ENCODE data around the gene VWA3B. TPM values are rescaled to one million over a fixed set of nuclear protein-coding genes. Genes with fewer than 3 reads are reported as not detected.
"Not testable (repeated sequence)": the region's sequence is repeated elsewhere in the genome, so short reads cannot be mapped to it uniquely, and the experiment has no call there.

The VWA3B gene
- total RNA-seq: not detected
- polyA plus RNA-seq: not detected

GRCh38 chr2:98086491-98087446 lies at the start of gene VWA3B:
Gene VWA3B (plus strand): TSS chr2:98087167. CDS start chr2:98093093, 5,926 bp downstream.
- Histone ChIP-seq H3K4me1 (ENCODE audit: control insufficient read depth, insufficient read depth, low read length, poor library complexity, severe bottlenecking) (peaks cover 12% of the 10 kb centered on the region), H3K4me3 (ENCODE audit: low read depth, low read length) (peak within 1 kb of the TSS; percentile 19), H3K36me3 (ENCODE audit: control insufficient read depth, insufficient read depth, low read length) (no peaks in the 10 kb centered on the region), H3K27me3 (ENCODE audit: control insufficient read depth, insufficient read depth, low read length) (peaks cover 43% of the 10 kb centered on the region), H3K9me3 (ENCODE audit: control insufficient read depth in 2 of 2, low read length in 2 of 2) (peaks cover 0 to 6% of the 10 kb centered on the region in 2 experiments), H3K27ac (ENCODE audit: insufficient read depth, low read length, poor library complexity, severe bottlenecking) (no peak within 1 kb of the TSS)
- Mint-ChIP-seq H3K4me3 (peak within 1 kb of the TSS in 2 of 4 donors; percentile 69 to 70), H3K27me3 (peaks cover 51% of the 10 kb centered on the region), H3K4me1 (peaks cover 0 to 18% (median 11%) of the 10 kb centered on the region in 4 donors), H3K27ac (no peak within 1 kb of the TSS), H3K9me3 (peaks cover 0 to 8% (median 0%) of the 10 kb centered on the region in 7 donors), H3K36me3 (no peaks in the 10 kb centered on the region)
- ATAC-seq (ENCODE audit: low read depth in 2 of 2) (peak; percentile 41 to 52), DNase-seq (peak in 2 of 3 donors; percentile 8 to 39)

- Histone ChIP-seq H3K27ac (ENCODE audit: insufficient read depth, low read length, poor library complexity, severe bottlenecking) (no peak overlapping the region), H3K27me3 (ENCODE audit: control insufficient read depth, insufficient read depth, low read length) (no peaks in the 10 kb centered on the region), H3K4me1 (ENCODE audit: control insufficient read depth, insufficient read depth, low read length, poor library complexity, severe bottlenecking) (no peaks in the 10 kb centered on the region), H3K4me3 (ENCODE audit: low read depth, low read length) (no peak overlapping the region), H3K36me3 (ENCODE audit: control insufficient read depth, insufficient read depth, low read length) (no peaks in the 10 kb centered on the region), H3K9me3 (ENCODE audit: control insufficient read depth in 2 of 2, low read length in 2 of 2) (no peaks in the 10 kb centered on the region)
- peaks cover 4% of the 10 kb centered on the region for H3K36me3 Mint-ChIP-seq
- H3K9me3 Mint-ChIP-seq: peaks cover 0 to 5% (median 0%) of the 10 kb centered on the region in 7 donors
- DNase-seq (no peak), ATAC-seq (ENCODE audit: low read depth in 2 of 2) (no peak)
- no peak overlapping the region for H3K4me3 Mint-ChIP-seq
- H3K4me1 Mint-ChIP-seq: no peaks in the 10 kb centered on the region
- peaks cover 26% of the 10 kb centered on the region for H3K27me3 Mint-ChIP-seq
- H3K27ac Mint-ChIP-seq: no peak overlapping the region
These were observed 49.8 kb upstream of the VWA3B start for GRCh38 chr2:98037206-98037605.

GRCh38 chr2:98037666-98038336 lies 49.2 kb upstream of the VWA3B start:
- H3K4me3 Mint-ChIP-seq: peak overlapping the region in 1 of 4 donors; percentile 86
- Histone ChIP-seq H3K36me3 (ENCODE audit: control insufficient read depth, insufficient read depth, low read length) (no peaks in the 10 kb centered on the region), H3K27ac (ENCODE audit: insufficient read depth, low read length, poor library complexity, severe bottlenecking) (no peak overlapping the region), H3K9me3 (ENCODE audit: control insufficient read depth in 2 of 2, low read length in 2 of 2) (no peaks in the 10 kb centered on the region), H3K27me3 (ENCODE audit: control insufficient read depth, insufficient read depth, low read length) (no peaks in the 10 kb centered on the region), H3K4me1 (ENCODE audit: control insufficient read depth, insufficient read depth, low read length, poor library complexity, severe bottlenecking) (no peaks in the 10 kb centered on the region), H3K4me3 (ENCODE audit: low read depth, low read length) (no peak overlapping the region)
- peaks cover 4% of the 10 kb centered on the region for H3K36me3 Mint-ChIP-seq
- ATAC-seq (ENCODE audit: low read depth in 2 of 2): no peak
- peaks cover 0 to 9% (median 2%) of the 10 kb centered on the region in 7 donors for H3K9me3 Mint-ChIP-seq
- H3K4me1 Mint-ChIP-seq: no peaks in the 10 kb centered on the region
- H3K27ac Mint-ChIP-seq: no peak overlapping the region
- H3K27me3 Mint-ChIP-seq: peaks cover 29% of the 10 kb centered on the region
- DNase-seq: no peak

- no peak overlapping the region for H3K27ac ChIP-seq (ENCODE audit: insufficient read depth, low read length, poor library complexity, severe bottlenecking)
- Mint-ChIP-seq H3K4me1 (no peaks in the 10 kb centered on the region), H3K27me3 (peaks cover 29% of the 10 kb centered on the region), H3K9me3 (peaks cover 0 to 22% (median 3%) of the 10 kb centered on the region in 7 donors), H3K27ac (no peak overlapping the region), H3K36me3 (peaks cover 4% of the 10 kb centered on the region), H3K4me3 (no peak overlapping the region)
- H3K36me3 ChIP-seq (ENCODE audit: control insufficient read depth, insufficient read depth, low read length): no peaks in the 10 kb centered on the region
- no peaks in the 10 kb centered on the region for H3K27me3 ChIP-seq (ENCODE audit: control insufficient read depth, insufficient read depth, low read length)
- peaks cover 7 to 8% of the 10 kb centered on the region in 2 experiments for H3K9me3 ChIP-seq (ENCODE audit: control insufficient read depth in 2 of 2, low read length in 2 of 2)
- ATAC-seq (ENCODE audit: low read depth in 2 of 2) (no peak), DNase-seq (no peak)
- no peak overlapping the region for H3K4me3 ChIP-seq (ENCODE audit: low read depth, low read length)
- H3K4me1 ChIP-seq (ENCODE audit: control insufficient read depth, insufficient read depth, low read length, poor library complexity, severe bottlenecking): no peaks in the 10 kb centered on the region
These were observed 47.7 kb upstream of the VWA3B start for GRCh38 chr2:98039085-98039756.

GRCh38 chr2:98040331-98040939 lies 46.5 kb upstream of the VWA3B start:
- Mint-ChIP-seq H3K9me3 (peaks cover 0 to 33% (median 3%) of the 10 kb centered on the region in 7 donors), H3K4me1 (no peaks in the 10 kb centered on the region), H3K4me3 (no peak overlapping the region), H3K36me3 (peaks cover 4% of the 10 kb centered on the region), H3K27me3 (peaks cover 23% of the 10 kb centered on the region), H3K27ac (no peak overlapping the region)
- Histone ChIP-seq H3K27ac (ENCODE audit: insufficient read depth, low read length, poor library complexity, severe bottlenecking) (no peak overlapping the region), H3K4me1 (ENCODE audit: control insufficient read depth, insufficient read depth, low read length, poor library complexity, severe bottlenecking) (no peaks in the 10 kb centered on the region), H3K27me3 (ENCODE audit: control insufficient read depth, insufficient read depth, low read length) (no peaks in the 10 kb centered on the region), H3K9me3 (ENCODE audit: control insufficient read depth in 2 of 2, low read length in 2 of 2) (peaks cover 8 to 11% of the 10 kb centered on the region in 2 experiments), H3K4me3 (ENCODE audit: low read depth, low read length) (no peak overlapping the region), H3K36me3 (ENCODE audit: control insufficient read depth, insufficient read depth, low read length) (no peaks in the 10 kb centered on the region)
- ATAC-seq (ENCODE audit: low read depth in 2 of 2) (no peak), DNase-seq (no peak)

GRCh38 chr2:98043101-98043500 lies 43.9 kb upstream of the VWA3B start:
- H3K27ac ChIP-seq (ENCODE audit: insufficient read depth, low read length, poor library complexity, severe bottlenecking): no peak overlapping the region
- H3K27me3 ChIP-seq (ENCODE audit: control insufficient read depth, insufficient read depth, low read length): no peaks in the 10 kb centered on the region
- no peak overlapping the region for H3K4me3 ChIP-seq (ENCODE audit: low read depth, low read length)
- Mint-ChIP-seq H3K36me3 (peaks cover 7% of the 10 kb centered on the region), H3K27me3 (peaks cover 14% of the 10 kb centered on the region), H3K4me3 (no peak overlapping the region), H3K27ac (no peak overlapping the region), H3K9me3 (peaks cover 0 to 33% (median 7%) of the 10 kb centered on the region in 7 donors), H3K4me1 (no peaks in the 10 kb centered on the region)
- peaks cover 10 to 15% of the 10 kb centered on the region in 2 experiments for H3K9me3 ChIP-seq (ENCODE audit: control insufficient read depth in 2 of 2, low read length in 2 of 2)
- no peaks in the 10 kb centered on the region for H3K36me3 ChIP-seq (ENCODE audit: control insufficient read depth, insufficient read depth, low read length)
- DNase-seq (no peak), ATAC-seq (ENCODE audit: low read depth in 2 of 2) (no peak)
- no peaks in the 10 kb centered on the region for H3K4me1 ChIP-seq (ENCODE audit: control insufficient read depth, insufficient read depth, low read length, poor library complexity, severe bottlenecking)

- H3K4me1 Mint-ChIP-seq; H3K27me3 Mint-ChIP-seq; H3K27ac Mint-ChIP-seq; H3K4me1 ChIP-seq (ENCODE audit: control insufficient read depth, insufficient read depth, low read length, poor library complexity, severe bottlenecking); DNase-seq; H3K36me3 Mint-ChIP-seq; H3K27ac ChIP-seq (ENCODE audit: insufficient read depth, low read length, poor library complexity, severe bottlenecking); ATAC-seq (ENCODE audit: low read depth in 2 of 2); H3K36me3 ChIP-seq (ENCODE audit: control insufficient read depth, insufficient read depth, low read length); H3K4me3 ChIP-seq (ENCODE audit: low read depth, low read length); H3K27me3 ChIP-seq (ENCODE audit: control insufficient read depth, insufficient read depth, low read length); H3K4me3 Mint-ChIP-seq: not testable (repeated sequence)
- H3K9me3 Mint-ChIP-seq: peaks cover 0 to 33% (median 7%) of the 10 kb centered on the region in 7 donors
- peaks cover 10 to 15% of the 10 kb centered on the region in 2 experiments for H3K9me3 ChIP-seq (ENCODE audit: control insufficient read depth in 2 of 2, low read length in 2 of 2)
These were observed 42.2 kb upstream of the VWA3B start for GRCh38 chr2:98044730-98045129.
